Ectodermal cell (in vitro differentiated cells): ENCODE measurements around the gene EPB41L1.

Source experiments
- H3K27ac ChIP-seq: 2 replicates; pipeline ENCODE4 v1.7.0; 2013; ENCODE audit warnings: mild to moderate bottlenecking, low read depth, low read length; ENCODE audit not compliant: insufficient read depth, poor library complexity, severe bottlenecking
- H3K27me3 ChIP-seq: 2 replicates; pipeline ENCODE4 v1.7.0; 2013; ENCODE audit warnings: mild to moderate bottlenecking, low read length; ENCODE audit not compliant: insufficient read depth, control insufficient read depth, poor library complexity, severe bottlenecking
- H3K36me3 ChIP-seq: one replicate; pipeline ENCODE4 v1.7.0; 2013; ENCODE audit warnings: low read length; ENCODE audit not compliant: control insufficient read depth, insufficient read depth
- H3K4me1 ChIP-seq: one replicate; pipeline ENCODE4 v1.7.0; 2013; ENCODE audit warnings: low read length; ENCODE audit not compliant: control insufficient read depth, insufficient read depth
- H3K4me3 ChIP-seq: 2 replicates; pipeline ENCODE4 v1.7.0; 2013; ENCODE audit warnings: low read depth, low read length, control low read depth; ENCODE audit not compliant: insufficient read depth
- H3K9me3 ChIP-seq: 2 replicates; pipeline ENCODE4 v1.7.0; 2013; ENCODE audit warnings: mild to moderate bottlenecking, low read length, moderate library complexity; ENCODE audit not compliant: control insufficient read depth
- WGBS, 2 experiments: methylation state at CpG; one replicate each; pipeline ENCODE4 v1.1.7; 2013; ENCODE audit warnings: missing lambda C conversion rate in 2 of 2; 5-methylcytosine and 5-hydroxymethylcytosine counted together

EPB41L1 gene

GRCh38 chr20:36113566-36114250, 40.8 kb upstream of the EPB41L1 start:
- WGBS, 2 experiments = 78 to 83% methylated on average over 13 of the region's 13 CpGs
- Histone ChIP-seq H3K27me3 (no peaks in the 10 kb centered on the region), H3K4me1 (peaks cover 5% of the 10 kb centered on the region), H3K9me3 (no peaks in the 10 kb centered on the region), H3K27ac (no peak overlapping the region), H3K4me3 (no peak overlapping the region), H3K36me3 (no peaks in the 10 kb centered on the region)

- no peaks in the 10 kb centered on the region for H3K27me3 ChIP-seq
- H3K27ac ChIP-seq = no peak overlapping the region
- H3K4me3 ChIP-seq = no peak overlapping the region
- no peaks in the 10 kb centered on the region for H3K36me3 ChIP-seq
- 83 to 86% methylated on average over 3 of the region's 3 CpGs for WGBS, 2 experiments
- H3K4me1 ChIP-seq = peaks cover 5% of the 10 kb centered on the region
- H3K9me3 ChIP-seq = no peaks in the 10 kb centered on the region
Measured at GRCh38 chr20:36114707-36115106, 39.8 kb upstream of the EPB41L1 start.

GRCh38 chr20:36115925-36116324, 38.6 kb upstream of the EPB41L1 start:
- Histone ChIP-seq H3K4me3 (no peak overlapping the region), H3K36me3 (no peaks in the 10 kb centered on the region), H3K27me3 (no peaks in the 10 kb centered on the region), H3K27ac (no peak overlapping the region), H3K9me3 (no peaks in the 10 kb centered on the region), H3K4me1 (peaks cover 5% of the 10 kb centered on the region)

GRCh38 chr20:36116807-36117441, 37.6 kb upstream of the EPB41L1 start:
- Histone ChIP-seq H3K27me3 (no peaks in the 10 kb centered on the region), H3K4me1 (peaks cover 5% of the 10 kb centered on the region), H3K27ac (no peak overlapping the region), H3K9me3 (no peaks in the 10 kb centered on the region), H3K4me3 (no peak overlapping the region), H3K36me3 (no peaks in the 10 kb centered on the region)
- 74 to 78% methylated on average over 2 of the region's 2 CpGs for WGBS, 2 experiments

- Histone ChIP-seq H3K27ac (no peak overlapping the region), H3K4me3 (no peak overlapping the region), H3K9me3 (no peaks in the 10 kb centered on the region), H3K27me3 (no peaks in the 10 kb centered on the region), H3K36me3 (no peaks in the 10 kb centered on the region), H3K4me1 (peaks cover 5% of the 10 kb centered on the region)
Measured at GRCh38 chr20:36117638-36118037, 36.9 kb upstream of the EPB41L1 start.

GRCh38 chr20:36118371-36118770, 36.2 kb upstream of the EPB41L1 start:
- Histone ChIP-seq H3K36me3 (no peaks in the 10 kb centered on the region), H3K9me3 (no peaks in the 10 kb centered on the region), H3K27me3 (no peaks in the 10 kb centered on the region), H3K4me3 (no peak overlapping the region), H3K4me1 (peaks cover 3% of the 10 kb centered on the region), H3K27ac (no peak overlapping the region)
- WGBS, 2 experiments = 85 to 97% methylated on average over 2 of the region's 2 CpGs

- Histone ChIP-seq H3K4me1 (no peaks in the 10 kb centered on the region), H3K36me3 (no peaks in the 10 kb centered on the region), H3K27me3 (no peaks in the 10 kb centered on the region), H3K9me3 (no peaks in the 10 kb centered on the region), H3K4me3 (no peak overlapping the region), H3K27ac (no peak overlapping the region)
- 85 to 86% methylated on average over 6 of the region's 6 CpGs for WGBS, 2 experiments
Measured at GRCh38 chr20:36119537-36119936, 35.0 kb upstream of the EPB41L1 start.

GRCh38 chr20:36120241-36120640, 34.3 kb upstream of the EPB41L1 start:
- Histone ChIP-seq H3K4me1 (no peaks in the 10 kb centered on the region), H3K27ac (no peak overlapping the region), H3K27me3 (no peaks in the 10 kb centered on the region), H3K36me3 (no peaks in the 10 kb centered on the region), H3K9me3 (no peaks in the 10 kb centered on the region), H3K4me3 (no peak overlapping the region)
- 91 to 93% methylated on average over 6 of the region's 6 CpGs for WGBS, 2 experiments

GRCh38 chr20:36120991-36121390, 33.5 kb upstream of the EPB41L1 start:
- H3K9me3 ChIP-seq = no peaks in the 10 kb centered on the region
- no peaks in the 10 kb centered on the region for H3K36me3 ChIP-seq
- no peaks in the 10 kb centered on the region for H3K4me1 ChIP-seq
- no peak overlapping the region for H3K4me3 ChIP-seq
- WGBS, 2 experiments = 92 to 94% methylated on average over 7 of the region's 7 CpGs
- no peaks in the 10 kb centered on the region for H3K27me3 ChIP-seq
- H3K27ac ChIP-seq = no peak overlapping the region

- WGBS, 2 experiments = 93 to 95% methylated on average over 17 of the region's 17 CpGs
- Histone ChIP-seq H3K4me1 (peaks cover 7% of the 10 kb centered on the region), H3K27me3 (no peaks in the 10 kb centered on the region), H3K36me3 (no peaks in the 10 kb centered on the region), H3K27ac (no peak overlapping the region), H3K9me3 (no peaks in the 10 kb centered on the region), H3K4me3 (no peak overlapping the region)
Measured at GRCh38 chr20:36121981-36122930, 32.3 kb upstream of the EPB41L1 start.
